ENCODE measurements around the gene POU2F2. TPM values are rescaled to one million over a fixed set of nuclear protein-coding genes. Genes with fewer than 3 reads are reported as not detected.

Gene POU2F2
- total RNA-seq, 1 experiment from 2014 or later: 6.0 TPM

DNA sequence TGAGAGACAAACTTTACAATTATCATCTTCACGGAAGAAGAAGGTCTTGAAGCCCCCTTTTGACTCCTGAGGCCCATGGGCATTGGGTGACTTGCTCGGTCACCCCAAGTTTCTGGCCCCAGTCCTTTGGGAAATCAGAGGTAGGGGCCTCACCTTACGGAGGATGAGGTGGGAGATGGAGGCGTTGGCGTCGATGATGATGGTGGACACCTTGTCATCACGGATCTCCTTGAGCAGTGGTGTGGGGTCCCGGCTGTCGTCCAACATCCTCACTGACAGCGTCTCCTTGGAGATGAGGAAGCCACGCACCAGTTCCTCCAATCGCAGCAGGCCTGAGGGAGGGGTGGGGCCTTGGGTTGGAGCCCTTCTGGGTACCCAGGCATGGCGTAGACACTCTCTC, 73.0 kb downstream of the POU2F2 start (continued):
- TF ChIP-seq ZNF317 (CRISPR knock-in tag; IDR thresholded peaks at IDR 0.05; ENCODE audit: borderline replicate concordance, low read depth): no peak
- TF ChIP-seq, protein P1, sequence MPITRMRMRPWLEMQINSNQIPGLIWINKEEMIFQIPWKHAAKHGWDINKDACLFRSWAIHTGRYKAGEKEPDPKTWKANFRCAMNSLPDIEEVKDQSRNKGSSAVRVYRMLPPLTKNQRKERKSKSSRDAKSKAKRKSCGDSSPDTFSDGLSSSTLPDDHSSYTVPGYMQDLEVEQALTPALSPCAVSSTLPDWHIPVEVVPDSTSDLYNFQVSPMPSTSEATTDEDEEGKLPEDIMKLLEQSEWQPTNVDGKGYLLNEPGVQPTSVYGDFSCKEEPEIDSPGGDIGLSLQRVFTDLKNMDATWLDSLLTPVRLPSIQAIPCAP (CRISPR knock-in tag; IDR thresholded peaks at IDR 0.05): no peak
- TF ChIP-seq, protein P2, sequence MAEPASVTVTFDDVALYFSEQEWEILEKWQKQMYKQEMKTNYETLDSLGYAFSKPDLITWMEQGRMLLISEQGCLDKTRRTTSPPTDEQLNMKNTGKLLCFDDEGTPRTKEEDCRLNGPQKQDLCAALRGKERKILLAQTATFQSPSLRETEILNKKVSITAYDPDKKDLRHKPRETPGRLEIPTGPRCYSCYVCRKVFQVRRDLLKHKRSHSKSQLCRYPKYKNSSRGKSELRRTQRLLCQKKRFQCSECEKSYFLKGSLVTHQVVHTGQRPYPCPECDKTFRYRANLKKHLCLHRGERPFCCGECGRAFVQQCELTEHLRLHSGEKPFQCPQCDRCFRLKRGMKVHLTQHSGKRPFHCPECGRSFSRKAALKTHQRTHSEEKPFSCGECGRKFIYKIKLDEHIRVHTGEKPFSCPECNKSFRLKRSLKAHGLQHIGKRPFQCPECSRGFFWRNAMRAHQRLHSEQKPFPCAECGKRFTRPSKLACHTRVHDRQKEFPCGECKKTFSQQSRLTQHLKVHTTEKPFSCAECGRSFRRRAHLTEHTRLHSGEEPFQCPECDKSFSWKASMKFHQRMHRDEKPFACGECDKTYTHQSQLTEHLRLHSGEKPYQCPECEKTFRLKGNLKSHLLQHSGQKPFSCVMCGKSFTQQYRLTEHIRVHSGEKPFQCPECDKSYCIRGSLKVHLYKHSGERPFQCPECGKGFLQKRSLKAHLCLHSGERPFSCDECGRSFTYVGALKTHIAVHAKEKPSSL (CRISPR knock-in tag; conservative IDR thresholded peaks at IDR 0.05): no peak
- TF ChIP-seq FOXP1 (CRISPR knock-in tag; IDR thresholded peaks at IDR 0.05; ENCODE audit: borderline replicate concordance): no peak
- no peak for TF ChIP-seq JAZF1 (CRISPR knock-in tag; IDR thresholded peaks at IDR 0.05)
- TF ChIP-seq, protein P3, sequence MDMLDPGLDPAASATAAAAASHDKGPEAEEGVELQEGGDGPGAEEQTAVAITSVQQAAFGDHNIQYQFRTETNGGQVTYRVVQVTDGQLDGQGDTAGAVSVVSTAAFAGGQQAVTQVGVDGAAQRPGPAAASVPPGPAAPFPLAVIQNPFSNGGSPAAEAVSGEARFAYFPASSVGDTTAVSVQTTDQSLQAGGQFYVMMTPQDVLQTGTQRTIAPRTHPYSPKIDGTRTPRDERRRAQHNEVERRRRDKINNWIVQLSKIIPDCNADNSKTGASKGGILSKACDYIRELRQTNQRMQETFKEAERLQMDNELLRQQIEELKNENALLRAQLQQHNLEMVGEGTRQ (CRISPR knock-in tag; IDR thresholded peaks at IDR 0.05): no peak
- TF ChIP-seq PRRX2 (CRISPR knock-in tag; IDR thresholded peaks at IDR 0.05): no peak
- TF ChIP-seq, protein P4, sequence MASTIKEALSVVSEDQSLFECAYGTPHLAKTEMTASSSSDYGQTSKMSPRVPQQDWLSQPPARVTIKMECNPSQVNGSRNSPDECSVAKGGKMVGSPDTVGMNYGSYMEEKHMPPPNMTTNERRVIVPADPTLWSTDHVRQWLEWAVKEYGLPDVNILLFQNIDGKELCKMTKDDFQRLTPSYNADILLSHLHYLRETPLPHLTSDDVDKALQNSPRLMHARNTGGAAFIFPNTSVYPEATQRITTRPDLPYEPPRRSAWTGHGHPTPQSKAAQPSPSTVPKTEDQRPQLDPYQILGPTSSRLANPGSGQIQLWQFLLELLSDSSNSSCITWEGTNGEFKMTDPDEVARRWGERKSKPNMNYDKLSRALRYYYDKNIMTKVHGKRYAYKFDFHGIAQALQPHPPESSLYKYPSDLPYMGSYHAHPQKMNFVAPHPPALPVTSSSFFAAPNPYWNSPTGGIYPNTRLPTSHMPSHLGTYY (CRISPR knock-in tag; IDR thresholded peaks at IDR 0.05): no peak
- TF ChIP-seq GRHL2 (CRISPR knock-in tag; IDR thresholded peaks at IDR 0.05; ENCODE audit: insufficient replicate concordance, severe bottlenecking): no peak
- no peak for TF ChIP-seq CREB1 (CRISPR knock-in tag; IDR thresholded peaks at IDR 0.05)

DNA sequence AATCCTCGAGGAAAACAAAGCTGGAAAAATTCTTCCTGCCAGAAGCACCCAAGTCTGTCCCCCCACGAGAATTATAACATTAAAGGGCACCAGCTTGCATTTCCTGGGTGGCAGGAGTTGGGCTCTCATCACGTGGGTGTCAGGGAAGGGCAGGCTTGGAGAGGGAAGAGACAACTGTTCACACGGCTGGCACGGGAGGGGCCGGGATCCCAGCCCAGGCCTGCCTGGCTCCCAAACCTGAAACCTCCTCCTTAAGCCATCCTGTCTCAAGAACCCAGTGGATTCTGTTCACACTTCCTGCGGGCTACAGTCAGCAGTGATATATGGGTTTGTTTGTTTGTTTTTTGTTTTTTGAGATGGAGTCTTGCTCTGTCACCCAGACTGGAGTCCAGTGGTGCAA, 74.4 kb downstream of the POU2F2 start:
- POLR2A ChIA-PET: no interaction called here
- CTCF ChIA-PET: interaction anchor here (1.7 kb wide), 1 partner anchor 23 kb away, joined by 4 read pairs; no protein-coding TSS in a partner anchor
- Mint-ChIP-seq H3K4me3 (no peak overlapping the region), H3K27ac (no peak overlapping the region), H3K9me3 (no peaks in the 10 kb centered on the region), H3K36me3 (peaks cover 56% of the 10 kb centered on the region), H3K27me3 (ENCODE audit: low read depth) (no peaks in the 10 kb centered on the region), H3K4me1 (no peaks in the 10 kb centered on the region)
- DNase-seq (ENCODE audit: low spot score): no peak
- no peak for TF ChIP-seq CBFB (CRISPR knock-in tag; IDR thresholded peaks at IDR 0.05; ENCODE audit: low read depth)
- TF ChIP-seq TP53 (CRISPR knock-in tag; IDR thresholded peaks at IDR 0.05): no peak
- TF ChIP-seq, protein P5, sequence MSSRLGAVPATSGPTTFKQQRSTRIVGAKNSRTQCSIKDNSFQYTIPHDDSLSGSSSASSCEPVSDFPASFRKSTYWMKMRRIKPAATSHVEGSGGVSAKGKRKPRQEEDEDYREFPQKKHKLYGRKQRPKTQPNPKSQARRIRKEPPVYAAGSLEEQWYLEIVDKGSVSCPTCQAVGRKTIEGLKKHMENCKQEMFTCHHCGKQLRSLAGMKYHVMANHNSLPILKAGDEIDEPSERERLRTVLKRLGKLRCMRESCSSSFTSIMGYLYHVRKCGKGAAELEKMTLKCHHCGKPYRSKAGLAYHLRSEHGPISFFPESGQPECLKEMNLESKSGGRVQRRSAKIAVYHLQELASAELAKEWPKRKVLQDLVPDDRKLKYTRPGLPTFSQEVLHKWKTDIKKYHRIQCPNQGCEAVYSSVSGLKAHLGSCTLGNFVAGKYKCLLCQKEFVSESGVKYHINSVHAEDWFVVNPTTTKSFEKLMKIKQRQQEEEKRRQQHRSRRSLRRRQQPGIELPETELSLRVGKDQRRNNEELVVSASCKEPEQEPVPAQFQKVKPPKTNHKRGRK (CRISPR knock-in tag; IDR thresholded peaks at IDR 0.05; ENCODE audit: borderline replicate concordance): no peak
- TF ChIP-seq, protein P6, sequence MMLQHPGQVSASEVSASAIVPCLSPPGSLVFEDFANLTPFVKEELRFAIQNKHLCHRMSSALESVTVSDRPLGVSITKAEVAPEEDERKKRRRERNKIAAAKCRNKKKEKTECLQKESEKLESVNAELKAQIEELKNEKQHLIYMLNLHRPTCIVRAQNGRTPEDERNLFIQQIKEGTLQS (CRISPR knock-in tag; conservative IDR thresholded peaks at IDR 0.05): no peak
- no peak for TF ChIP-seq ESRRA (CRISPR knock-in tag; IDR thresholded peaks at IDR 0.05; ENCODE audit: borderline replicate concordance)
- no peak for TF ChIP-seq ZNF121 (CRISPR knock-in tag; IDR thresholded peaks at IDR 0.05)
- TF ChIP-seq, protein P1 (CRISPR knock-in tag; IDR thresholded peaks at IDR 0.05): no peak
- TF ChIP-seq SOX15 (CRISPR knock-in tag; IDR thresholded peaks at IDR 0.05): no peak
- TF ChIP-seq, protein P7, sequence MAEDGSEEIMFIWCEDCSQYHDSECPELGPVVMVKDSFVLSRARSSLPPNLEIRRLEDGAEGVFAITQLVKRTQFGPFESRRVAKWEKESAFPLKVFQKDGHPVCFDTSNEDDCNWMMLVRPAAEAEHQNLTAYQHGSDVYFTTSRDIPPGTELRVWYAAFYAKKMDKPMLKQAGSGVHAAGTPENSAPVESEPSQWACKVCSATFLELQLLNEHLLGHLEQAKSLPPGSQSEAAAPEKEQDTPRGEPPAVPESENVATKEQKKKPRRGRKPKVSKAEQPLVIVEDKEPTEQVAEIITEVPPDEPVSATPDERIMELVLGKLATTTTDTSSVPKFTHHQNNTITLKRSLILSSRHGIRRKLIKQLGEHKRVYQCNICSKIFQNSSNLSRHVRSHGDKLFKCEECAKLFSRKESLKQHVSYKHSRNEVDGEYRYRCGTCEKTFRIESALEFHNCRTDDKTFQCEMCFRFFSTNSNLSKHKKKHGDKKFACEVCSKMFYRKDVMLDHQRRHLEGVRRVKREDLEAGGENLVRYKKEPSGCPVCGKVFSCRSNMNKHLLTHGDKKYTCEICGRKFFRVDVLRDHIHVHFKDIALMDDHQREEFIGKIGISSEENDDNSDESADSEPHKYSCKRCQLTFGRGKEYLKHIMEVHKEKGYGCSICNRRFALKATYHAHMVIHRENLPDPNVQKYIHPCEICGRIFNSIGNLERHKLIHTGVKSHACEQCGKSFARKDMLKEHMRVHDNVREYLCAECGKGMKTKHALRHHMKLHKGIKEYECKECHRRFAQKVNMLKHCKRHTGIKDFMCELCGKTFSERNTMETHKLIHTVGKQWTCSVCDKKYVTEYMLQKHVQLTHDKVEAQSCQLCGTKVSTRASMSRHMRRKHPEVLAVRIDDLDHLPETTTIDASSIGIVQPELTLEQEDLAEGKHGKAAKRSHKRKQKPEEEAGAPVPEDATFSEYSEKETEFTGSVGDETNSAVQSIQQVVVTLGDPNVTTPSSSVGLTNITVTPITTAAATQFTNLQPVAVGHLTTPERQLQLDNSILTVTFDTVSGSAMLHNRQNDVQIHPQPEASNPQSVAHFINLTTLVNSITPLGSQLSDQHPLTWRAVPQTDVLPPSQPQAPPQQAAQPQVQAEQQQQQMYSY (CRISPR knock-in tag; IDR thresholded peaks at IDR 0.05): no peak
- no peak for TF ChIP-seq SP1 (CRISPR knock-in tag; conservative IDR thresholded peaks at IDR 0.05)
- TF ChIP-seq CREM (CRISPR knock-in tag; IDR thresholded peaks at IDR 0.05): no peak
- ATAC-seq: no peak

All from WTC11 (cell line).